Neutrophil (primary cell): ENCODE measurements around the gene TENM3.

ENCODE experiments used
- H3K27ac ChIP-seq: fragments of 200-600 bp; sonication (generic); 2 replicates; pipeline ENCODE4 v1.5.1; 2016; ENCODE audit warnings: mild to moderate bottlenecking, moderate library complexity
- H3K27me3 ChIP-seq: fragments of 200-600 bp; sonication (generic); 2 replicates; pipeline ENCODE4 v1.6.0; 2016; ENCODE audit warnings: mild to moderate bottlenecking
- H3K36me3 ChIP-seq: fragments of 200-600 bp; sonication (generic); 2 replicates; pipeline ENCODE4 v1.5.1; 2017
- H3K4me1 ChIP-seq, 2 experiments: fragments of 200-600 bp in 1 of 2; sonication (generic) in 1 of 2; 1 replicate in 1 of 2; 2 replicates in 1 of 2; pipeline versions ENCODE4 v1.5.1 to v1.6.1; 2013 to 2016; ENCODE audit warnings: low read depth in 1 of 2, low read length in 1 of 2, mild to moderate bottlenecking in 1 of 2, moderate library complexity in 1 of 2; ENCODE audit not compliant: control insufficient read depth in 1 of 2, insufficient read depth in 1 of 2
- H3K4me3 ChIP-seq, 2 experiments: fragments of 200-600 bp in 1 of 2; sonication (generic) in 1 of 2; 1 replicate in 1 of 2; 2 replicates in 1 of 2; pipeline ENCODE4 v1.5.1; 2013 to 2016; ENCODE audit warnings: low read depth in 1 of 2, low read length in 1 of 2, mild to moderate bottlenecking in 1 of 2, moderate library complexity in 1 of 2
- H3K9me3 ChIP-seq: fragments of 200-600 bp; sonication (generic); 2 replicates; pipeline ENCODE4 v1.5.1; 2016
- CTCF ChIP-seq: fragments of 200-600 bp; sonication (generic); IDR thresholded peaks from 2 replicates; pipeline ENCODE4 v1.5.1; 2016; ENCODE audit warnings: antibody characterized with exemption

TENM3 gene

GRCh38 chr4:182261651-182262223, 18.5 kb downstream of the TENM3 start:
- Histone ChIP-seq H3K27me3 (no peaks in the 10 kb centered on the region), H3K36me3 (no peaks in the 10 kb centered on the region), H3K27ac (no peak overlapping the region), H3K4me1 (no peaks in the 10 kb centered on the region), H3K4me3 (no peak overlapping the region), H3K9me3 (no peaks in the 10 kb centered on the region)
- no peak for TF ChIP-seq CTCF

- no peaks in the 10 kb centered on the region for H3K27me3 ChIP-seq
- no peak overlapping the region for H3K4me3 ChIP-seq
- H3K9me3 ChIP-seq, result no peaks in the 10 kb centered on the region
- H3K4me1 ChIP-seq, result no peaks in the 10 kb centered on the region
- H3K36me3 ChIP-seq, result no peaks in the 10 kb centered on the region
- no peak for TF ChIP-seq CTCF
- no peak overlapping the region for H3K27ac ChIP-seq
Observed at GRCh38 chr4:182263562-182263961, 20.4 kb downstream of the TENM3 start.

GRCh38 chr4:182264139-182264752, 21.0 kb downstream of the TENM3 start:
- H3K27ac ChIP-seq, result no peak overlapping the region
- H3K36me3 ChIP-seq, result no peaks in the 10 kb centered on the region
- no peaks in the 10 kb centered on the region for H3K4me1 ChIP-seq
- no peaks in the 10 kb centered on the region for H3K27me3 ChIP-seq
- no peak overlapping the region for H3K4me3 ChIP-seq
- H3K9me3 ChIP-seq, result no peaks in the 10 kb centered on the region
- no peak for TF ChIP-seq CTCF

GRCh38 chr4:182265881-182266280, 22.7 kb downstream of the TENM3 start:
- Histone ChIP-seq H3K36me3 (no peaks in the 10 kb centered on the region), H3K27me3 (no peaks in the 10 kb centered on the region), H3K27ac (no peak overlapping the region), H3K9me3 (no peaks in the 10 kb centered on the region), H3K4me1 (no peaks in the 10 kb centered on the region), H3K4me3 (no peak overlapping the region)
- TF ChIP-seq CTCF, result no peak

GRCh38 chr4:182267048-182267447, 23.8 kb downstream of the TENM3 start:
- no peak overlapping the region for H3K4me3 ChIP-seq

More at GRCh38 chr4:182267048-182267447, 23.8 kb downstream of the TENM3 start:
- Histone ChIP-seq H3K36me3 (no peaks in the 10 kb centered on the region), H3K27ac (no peak overlapping the region), H3K27me3 (no peaks in the 10 kb centered on the region), H3K9me3 (no peaks in the 10 kb centered on the region), H3K4me1 (no peaks in the 10 kb centered on the region)
- TF ChIP-seq CTCF, result no peak
